Erythroblast (primary cell): ENCODE results near the gene ZNF280B.

ENCODE experiments used
- GATA1 ChIP-seq: IDR thresholded peaks from 2 replicates; pipeline ENCODE4 v1.6.1; 2011; ENCODE audit warnings: low read depth, mild to moderate bottlenecking, control low read depth, low read length, moderate library complexity
- POLR2A ChIP-seq: IDR thresholded peaks from 2 replicates; pipeline ENCODE4 v1.6.1; 2011; ENCODE audit warnings: mild to moderate bottlenecking, low read length

DNA sequence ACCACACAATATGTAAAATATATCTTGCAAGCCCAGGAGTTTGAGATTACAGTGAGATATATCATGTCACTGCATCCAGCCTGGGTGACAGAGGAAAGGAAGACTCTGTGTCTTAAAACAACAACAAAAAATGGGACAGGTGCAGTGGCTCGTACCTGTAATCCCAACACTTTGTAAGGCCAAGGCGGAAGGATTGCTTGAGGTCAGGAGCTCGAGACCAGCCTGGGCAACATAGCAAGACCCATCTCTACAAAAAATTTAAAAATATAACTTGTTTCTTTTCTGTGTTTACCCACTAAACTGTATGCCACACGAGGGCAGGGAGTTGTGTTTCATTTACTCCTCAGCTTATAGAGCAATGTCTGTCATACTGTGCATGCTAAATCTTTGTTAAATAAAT lies 8.4 kb upstream of the ZNF280B start:
- TF ChIP-seq POLR2A (no peak), GATA1 (no peak)
